ENCODE measurements around the gene TGFBR3.

- no peak for TF ChIP-seq CTCF (IDR thresholded peaks at IDR 0.05)
- peak in 1 of 4 donors; percentile 20 for TF ChIP-seq POLR2AphosphoS5 (IDR thresholded peaks at IDR 0.05)
- no peak for TF ChIP-seq POLR2A (IDR thresholded peaks at IDR 0.05)
- no peak for TF ChIP-seq EP300 (IDR thresholded peaks at IDR 0.05)
Measured at GRCh38 chr1:91651661-91652071, 234.3 kb downstream of the TGFBR3 start.
